Cardiac fibroblast (primary cell): ENCODE data around the gene PPP2R2B.

Source experiments
- DNase-seq, 2 donors: peaks; one replicate each; pipeline versions ENCODE4 v3.0.0 to v3.0.0-alpha.2; 2010; ENCODE audit warnings: low read depth in 2 of 2
- H3K4me3 ChIP-seq, 2 donors: replicated peaks in 1 of 2; 1 replicate in 1 of 2; 2 replicates in 1 of 2; pipeline ENCODE4 v1.5.1; 2011; ENCODE audit warnings: low read depth in 2 of 2, low read length in 2 of 2, mild to moderate bottlenecking in 2 of 2, moderate library complexity in 1 of 2
- TF ChIP-seq, protein P1 (sequence below): IDR thresholded peaks from one replicate; pipeline ENCODE4 v1.5.1; 2011; ENCODE audit warnings: low read depth, mild to moderate bottlenecking, low read length, inconsistent platforms

PPP2R2B gene

DNA sequence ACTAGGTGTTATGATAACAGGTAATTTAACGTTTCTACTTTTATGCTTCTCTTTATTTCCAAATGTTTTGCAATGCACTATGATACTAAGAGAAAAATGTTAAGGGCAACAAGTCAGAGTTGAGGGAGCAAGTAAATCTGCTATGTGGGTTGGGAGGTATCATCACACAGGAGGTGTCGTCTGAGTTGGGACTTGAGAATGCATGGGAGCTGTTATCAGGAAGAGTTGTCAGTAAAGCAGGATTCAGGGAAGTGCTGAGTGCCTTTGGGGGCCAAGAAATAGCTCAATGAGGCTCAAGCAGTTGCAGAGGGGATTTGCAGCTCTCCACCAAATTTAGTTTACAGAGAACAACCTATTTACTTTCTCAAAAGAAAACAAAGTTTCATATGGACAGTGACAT is 108.0 kb downstream of the PPP2R2B start:
- no peak for DNase-seq
- no peak overlapping the region for H3K4me3 ChIP-seq
- TF ChIP-seq, protein P1, sequence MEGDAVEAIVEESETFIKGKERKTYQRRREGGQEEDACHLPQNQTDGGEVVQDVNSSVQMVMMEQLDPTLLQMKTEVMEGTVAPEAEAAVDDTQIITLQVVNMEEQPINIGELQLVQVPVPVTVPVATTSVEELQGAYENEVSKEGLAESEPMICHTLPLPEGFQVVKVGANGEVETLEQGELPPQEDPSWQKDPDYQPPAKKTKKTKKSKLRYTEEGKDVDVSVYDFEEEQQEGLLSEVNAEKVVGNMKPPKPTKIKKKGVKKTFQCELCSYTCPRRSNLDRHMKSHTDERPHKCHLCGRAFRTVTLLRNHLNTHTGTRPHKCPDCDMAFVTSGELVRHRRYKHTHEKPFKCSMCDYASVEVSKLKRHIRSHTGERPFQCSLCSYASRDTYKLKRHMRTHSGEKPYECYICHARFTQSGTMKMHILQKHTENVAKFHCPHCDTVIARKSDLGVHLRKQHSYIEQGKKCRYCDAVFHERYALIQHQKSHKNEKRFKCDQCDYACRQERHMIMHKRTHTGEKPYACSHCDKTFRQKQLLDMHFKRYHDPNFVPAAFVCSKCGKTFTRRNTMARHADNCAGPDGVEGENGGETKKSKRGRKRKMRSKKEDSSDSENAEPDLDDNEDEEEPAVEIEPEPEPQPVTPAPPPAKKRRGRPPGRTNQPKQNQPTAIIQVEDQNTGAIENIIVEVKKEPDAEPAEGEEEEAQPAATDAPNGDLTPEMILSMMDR: no peak

DNA sequence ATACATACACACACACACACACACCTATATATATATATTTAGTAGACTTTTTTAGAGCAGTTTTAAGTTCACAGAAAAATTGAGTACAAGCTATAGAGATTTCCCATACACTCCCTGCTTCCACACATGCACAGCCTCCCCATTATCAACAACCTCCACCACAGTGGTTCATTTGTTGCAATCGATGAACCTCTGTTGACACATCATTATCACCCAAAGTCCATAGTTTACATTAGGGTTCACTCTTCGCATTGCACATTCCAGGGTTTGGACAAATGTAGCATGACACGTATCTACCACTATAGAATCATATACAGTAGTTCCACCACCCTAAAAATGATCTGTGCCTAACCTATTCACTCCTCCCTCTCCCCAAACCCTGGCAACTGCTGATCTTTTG is 111.0 kb downstream of the PPP2R2B start:
- DNase-seq: no peak
- H3K4me3 ChIP-seq: no peak overlapping the region
- TF ChIP-seq, protein P1: no peak

DNA sequence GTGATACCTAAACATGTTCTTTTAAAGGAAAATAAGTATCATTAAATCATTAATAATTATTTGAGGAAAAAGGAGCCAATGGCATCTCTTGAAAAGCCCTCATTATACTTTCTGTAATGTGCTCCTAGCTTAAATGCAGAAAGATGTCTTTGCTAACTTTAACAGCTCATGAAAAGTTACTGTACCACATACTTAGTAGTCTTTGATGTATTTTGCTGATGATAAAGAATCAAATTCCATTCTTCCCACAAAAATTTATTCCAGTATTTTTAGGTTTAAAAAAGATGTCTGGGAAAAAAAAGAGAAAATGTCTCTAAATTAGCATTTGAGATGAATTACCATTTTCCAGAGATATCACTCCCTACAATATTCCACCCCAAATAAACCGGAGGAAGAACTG is 112.5 kb downstream of the PPP2R2B start:
- no peak overlapping the region for H3K4me3 ChIP-seq
- no peak for DNase-seq
- TF ChIP-seq, protein P1: no peak

DNA sequence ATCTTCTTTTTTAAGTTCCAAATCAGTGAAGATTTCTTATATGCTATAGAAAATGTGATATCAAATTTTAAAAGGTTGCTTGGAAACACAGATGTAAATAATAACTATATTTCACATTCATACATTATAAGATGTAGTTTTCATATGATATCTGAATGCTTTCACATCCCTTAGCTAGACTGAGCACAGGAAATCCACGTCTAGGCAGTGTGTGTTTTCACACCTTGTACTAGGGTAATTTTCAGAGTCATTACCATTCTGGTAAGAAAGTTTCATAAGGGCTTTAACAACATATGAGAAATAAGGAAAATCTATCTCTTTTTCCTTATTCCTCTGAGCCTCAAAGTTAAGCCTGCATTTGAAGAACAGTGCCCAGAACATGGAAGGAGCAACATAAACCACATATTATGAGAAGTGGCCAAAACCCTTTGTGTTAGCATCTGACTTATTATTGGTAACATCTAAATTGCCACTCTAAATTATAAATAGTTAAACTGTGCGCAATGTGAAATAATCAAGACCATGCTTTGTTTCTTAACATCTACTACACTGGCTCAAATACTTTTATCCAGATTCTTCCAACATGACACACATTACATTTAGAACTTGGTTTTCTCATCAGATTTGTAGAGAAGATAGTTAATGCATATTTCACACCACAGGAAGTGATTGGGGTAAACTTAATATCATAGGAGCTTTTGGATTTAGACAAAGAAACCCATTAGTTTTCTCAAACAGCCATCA is 113.3 kb downstream of the PPP2R2B start:
- TF ChIP-seq, protein P1: no peak
- no peak for DNase-seq
- no peak overlapping the region for H3K4me3 ChIP-seq

DNA sequence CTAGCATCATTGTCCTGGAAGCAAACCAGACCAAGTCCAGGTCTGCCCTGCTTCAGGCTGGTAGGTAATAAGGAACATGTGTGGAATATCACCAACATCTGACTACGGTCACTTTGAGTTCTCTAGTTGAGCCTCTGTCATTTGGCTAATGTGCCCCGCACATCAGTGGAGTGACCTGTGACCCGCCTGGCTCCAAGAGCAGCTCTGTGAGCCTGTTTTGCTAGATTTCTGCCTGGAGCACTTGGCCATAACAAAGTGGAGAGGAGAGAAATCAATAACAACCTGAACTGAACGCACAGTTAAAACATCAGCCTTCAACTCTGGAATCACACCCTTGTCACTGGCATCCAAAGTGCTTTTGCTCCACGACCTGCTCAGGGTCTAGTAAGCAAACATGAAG is 115.7 kb downstream of the PPP2R2B start:
- TF ChIP-seq, protein P1: no peak
- H3K4me3 ChIP-seq: no peak overlapping the region
- DNase-seq: no peak

DNA sequence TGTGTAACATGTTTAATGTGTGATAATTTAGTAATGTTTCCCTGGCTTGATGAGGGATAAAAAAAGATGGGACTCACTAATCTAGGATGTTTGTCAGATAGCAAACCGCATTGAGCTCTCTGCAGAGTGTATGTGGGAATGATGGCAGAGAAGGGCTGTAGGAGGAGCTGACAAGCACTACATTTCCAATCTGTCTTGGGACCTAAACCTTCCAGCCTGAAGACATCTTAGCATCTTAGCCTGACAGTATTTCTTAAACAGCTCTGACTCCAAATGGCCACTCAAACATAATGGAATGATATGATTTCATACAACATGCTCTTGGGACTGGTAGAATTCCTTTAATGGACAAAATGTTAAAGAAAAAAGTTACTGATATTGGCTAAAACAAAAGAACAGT is 116.7 kb downstream of the PPP2R2B start:
- no peak for DNase-seq
- no peak overlapping the region for H3K4me3 ChIP-seq
- TF ChIP-seq, protein P1: no peak

DNA sequence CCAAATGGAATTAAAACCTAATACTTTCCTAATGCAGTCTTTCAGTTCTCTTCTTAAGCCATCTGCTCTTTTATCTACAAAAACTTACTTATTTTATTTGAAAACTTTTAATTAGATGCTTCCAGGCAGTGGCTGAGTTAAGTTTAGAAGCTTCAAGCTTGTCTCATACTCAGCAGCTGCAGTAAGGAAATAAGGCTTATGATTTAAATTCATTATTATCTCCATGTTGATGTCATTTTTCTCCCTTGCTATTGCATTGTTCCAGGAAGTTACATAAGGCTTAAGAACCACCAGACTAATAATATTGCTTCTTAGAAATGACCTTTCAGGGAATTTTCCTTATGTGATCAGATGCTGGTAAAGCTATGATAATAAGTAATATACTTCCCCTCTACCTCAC is 119.6 kb downstream of the PPP2R2B start:
- DNase-seq: peak in 1 of 2 donors; percentile 5
- TF ChIP-seq, protein P1: no peak
- no peak overlapping the region for H3K4me3 ChIP-seq
